GM19043 (cell line): ENCODE results near the gene ULK1.
"Not testable (repeated sequence)": the region's sequence is repeated elsewhere in the genome, so short reads cannot be mapped to it uniquely, and the experiment has no call there.

Experiments
- ATAC-seq: cut with Tn5 transposase; IDR thresholded peaks from one replicate; pipeline ENCODE4 v1.9.1; 2021; ENCODE audit warnings: low read depth; ENCODE audit not compliant: unreplicated experiment

The ULK1 gene

GRCh38 chr12:131885076-131885475 is 9.3 kb upstream of the ULK1 start:
- ATAC-seq, result not testable (repeated sequence)

- ATAC-seq, result no peak
Observed at GRCh38 chr12:131885543-131886057, 8.8 kb upstream of the ULK1 start.

- ATAC-seq, result not testable (repeated sequence)
Observed at GRCh38 chr12:131891722-131892121, 2.7 kb upstream of the ULK1 start.

GRCh38 chr12:131892711-131893604 is 1.5 kb upstream of the ULK1 start:
- no peak for ATAC-seq

- no peak for ATAC-seq
Observed at GRCh38 chr12:131893605-131894312, 663 bp upstream of the ULK1 start.

- no peak for ATAC-seq
Observed at GRCh38 chr12:131894981-131895639, 688 bp downstream of the ULK1 start.

GRCh38 chr12:131895640-131896079 is 1.2 kb downstream of the ULK1 start:
- peak; percentile 6 for ATAC-seq

- ATAC-seq, result peak; percentile 59
Observed at GRCh38 chr12:131896080-131896810, 1.8 kb downstream of the ULK1 start.

- no peak for ATAC-seq
Observed at GRCh38 chr12:131896811-131897270, 2.4 kb downstream of the ULK1 start.

GRCh38 chr12:131897276-131897675 is 2.9 kb downstream of the ULK1 start:
- ATAC-seq, result no peak

- no peak for ATAC-seq
Observed at GRCh38 chr12:131897875-131898274, 3.5 kb downstream of the ULK1 start.

GRCh38 chr12:131900397-131900796 is 6.0 kb downstream of the ULK1 start:
- no peak for ATAC-seq

GRCh38 chr12:131901431-131902331 is 7.3 kb downstream of the ULK1 start:
- ATAC-seq, result no peak

GRCh38 chr12:131902332-131903241 is 8.2 kb downstream of the ULK1 start:
- no peak for ATAC-seq

- ATAC-seq, result no peak
Observed at GRCh38 chr12:131903270-131904255, 9.1 kb downstream of the ULK1 start.

GRCh38 chr12:131904346-131904745 is 9.9 kb downstream of the ULK1 start:
- no peak for ATAC-seq

- no peak for ATAC-seq
Observed at GRCh38 chr12:131905081-131905629, 10.7 kb downstream of the ULK1 start.
